Gastroesophageal sphincter (tissue), 4 donors: Measurements from ENCODE around the gene VWA8. TPM values are rescaled to one million over a fixed set of nuclear protein-coding genes. Genes with fewer than 3 reads are reported as not detected.
A peak's percentile ranks its signal among the peaks of the same experiment; 100 is the strongest.

Experiments used
- ATAC-seq: fragments of 150-250 bp; one replicate; pipeline ENCODE4 v1.9.1; 2016; ENCODE audit warnings: mild to moderate bottlenecking, moderate library complexity
- H3K27ac ChIP-seq, 4 donors: fragments of 200-600 bp; sonication (generic) in 3 of 4; 1 replicate in 3 of 4; 2 replicates in 1 of 4; pipeline ENCODE4 v1.5.1; 2016 to 2019
- H3K27me3 ChIP-seq: fragments of 200-600 bp; sonication (generic); one replicate; pipeline ENCODE4 v1.5.1; 2019
- H3K36me3 ChIP-seq, 2 donors: fragments of 200-600 bp; sonication (generic); one replicate each; pipeline ENCODE4 v1.5.1; 2019; ENCODE audit warnings: control low read depth in 1 of 2
- H3K4me1 ChIP-seq, 3 donors: fragments of 200-600 bp; sonication (generic); 1 replicate in 2 of 3; 2 replicates in 1 of 3; pipeline ENCODE4 v1.5.1; 2016 to 2019; ENCODE audit warnings: control low read depth in 2 of 3
- H3K4me3 ChIP-seq, 2 donors: fragments of 200-600 bp; sonication (generic); one replicate each; pipeline ENCODE4 v1.5.1; 2019; ENCODE audit warnings: mild to moderate bottlenecking in 1 of 2, moderate library complexity in 1 of 2
- H3K9me3 ChIP-seq, 3 donors: fragments of 200-600 bp; sonication (generic); one replicate each; pipeline ENCODE4 v1.5.1; 2017 to 2019; ENCODE audit warnings: control low read depth in 2 of 3
- CTCF ChIP-seq, 4 experiments: fragments of 200-600 bp in 2 of 4; fragments of 450-650 bp in 2 of 4; sonication (generic) in 1 of 4; IDR thresholded peaks; one replicate each; pipeline ENCODE4 v1.5.1; 2017 to 2019; ENCODE audit warnings: antibody characterized with exemption in 4 of 4, mild to moderate bottlenecking in 2 of 4, moderate library complexity in 2 of 4
- EP300 ChIP-seq: sonication (generic); formaldehyde crosslinking; IDR thresholded peaks from one replicate; pipeline ENCODE4 v1.6.1; 2017; ENCODE audit warnings: antibody characterized with exemption, mild to moderate bottlenecking
- POLR2A ChIP-seq, 2 donors: fragments of 450-650 bp; IDR thresholded peaks; one replicate each; pipeline ENCODE4 v1.6.1; 2017; ENCODE audit warnings: antibody characterized with exemption in 2 of 2, mild to moderate bottlenecking in 2 of 2, moderate library complexity in 1 of 2
- POLR2AphosphoS5 ChIP-seq: sonication (generic); formaldehyde crosslinking; IDR thresholded peaks from one replicate; pipeline ENCODE4 v1.6.1; 2017; ENCODE audit warnings: antibody characterized with exemption
- WGBS, 2 donors: methylation state at CpG; one replicate each; pipeline ENCODE4 v1.1.5; 2018; ENCODE audit warnings: low coverage in 1 of 2; 5-methylcytosine and 5-hydroxymethylcytosine counted together
- total RNA-seq, 4 donors: library from RNA; depleted of rRNA; stranded (reverse); fragments of >200 nt; gene quantifications; one replicate each; pipeline ENCODE4 v1.1.0, GENCODE V29; 2016

Gene VWA8
- total RNA-seq, 4 donors from 2014 or later: 20.3 to 34.7 (median 23.9) TPM

- ATAC-seq: no peak
- H3K9me3 ChIP-seq: no peaks in the 10 kb centered on the region
- 89 to 100% methylated on average over 3 of the region's 3 CpGs for WGBS, 2 donors
These were observed 278.1 kb downstream of the VWA8 start for GRCh38 chr13:41682766-41683165.

GRCh38 chr13:41682001-41682400, 278.9 kb downstream of the VWA8 start:
- H3K9me3 ChIP-seq: no peaks in the 10 kb centered on the region
- peaks cover 0 to 21% of the 10 kb centered on the region in 2 donors for H3K36me3 ChIP-seq
- 90 to 93% methylated on average over 2 of the region's 2 CpGs for WGBS, 2 donors
- H3K4me3 ChIP-seq: no peak overlapping the region
- H3K4me1 ChIP-seq: peaks cover 0 to 22% (median 7%) of the 10 kb centered on the region in 3 donors
- H3K27me3 ChIP-seq: no peaks in the 10 kb centered on the region
- TF ChIP-seq POLR2A (IDR thresholded peaks at IDR 0.05) (no peak), EP300 (no peak), POLR2AphosphoS5 (no peak), CTCF (IDR thresholded peaks at IDR 0.05) (no peak)
- H3K27ac ChIP-seq: no peak overlapping the region
- ATAC-seq: no peak

More at GRCh38 chr13:41682766-41683165, 278.1 kb downstream of the VWA8 start:
- Histone ChIP-seq H3K4me1 (peaks cover 0 to 21% (median 7%) of the 10 kb centered on the region in 3 donors), H3K4me3 (no peak overlapping the region), H3K27me3 (no peaks in the 10 kb centered on the region), H3K27ac (no peak overlapping the region), H3K36me3 (peaks cover 0 to 21% of the 10 kb centered on the region in 2 donors)
- no peak for TF ChIP-seq EP300
- no peak for TF ChIP-seq CTCF (IDR thresholded peaks at IDR 0.05)
- no peak for TF ChIP-seq POLR2A (IDR thresholded peaks at IDR 0.05)
- no peak for TF ChIP-seq POLR2AphosphoS5

- no peak for TF ChIP-seq EP300
- no peak for TF ChIP-seq POLR2A (IDR thresholded peaks at IDR 0.05)
- no peak for TF ChIP-seq CTCF (IDR thresholded peaks at IDR 0.05)
- TF ChIP-seq POLR2AphosphoS5: no peak
- Histone ChIP-seq H3K9me3 (no peaks in the 10 kb centered on the region), H3K27me3 (no peaks in the 10 kb centered on the region), H3K27ac (no peak overlapping the region), H3K36me3 (peaks cover 0 to 21% of the 10 kb centered on the region in 2 donors), H3K4me1 (peaks cover 0 to 22% (median 7%) of the 10 kb centered on the region in 3 donors), H3K4me3 (no peak overlapping the region)
- 90 to 92% methylated on average over 3 of the region's 3 CpGs for WGBS, 2 donors
- no peak for ATAC-seq
These were observed 279.3 kb downstream of the VWA8 start for GRCh38 chr13:41681587-41681986.

- Histone ChIP-seq H3K36me3 (peaks cover 0 to 21% of the 10 kb centered on the region in 2 donors), H3K27me3 (no peaks in the 10 kb centered on the region), H3K27ac (no peak overlapping the region), H3K9me3 (no peaks in the 10 kb centered on the region), H3K4me1 (peaks cover 0 to 22% (median 7%) of the 10 kb centered on the region in 3 donors), H3K4me3 (no peak overlapping the region)
- ATAC-seq: no peak
- 92 to 93% methylated on average over 2 of the region's 2 CpGs for WGBS, 2 donors
- no peak for TF ChIP-seq EP300
- TF ChIP-seq CTCF (IDR thresholded peaks at IDR 0.05): no peak
- no peak for TF ChIP-seq POLR2A (IDR thresholded peaks at IDR 0.05)
- no peak for TF ChIP-seq POLR2AphosphoS5
These were observed 280.0 kb downstream of the VWA8 start for GRCh38 chr13:41680900-41681299.

GRCh38 chr13:41678848-41679247, 282.1 kb downstream of the VWA8 start:
- Histone ChIP-seq H3K36me3 (peaks cover 0 to 10% of the 10 kb centered on the region in 2 donors), H3K9me3 (no peaks in the 10 kb centered on the region), H3K4me3 (no peak overlapping the region), H3K27me3 (no peaks in the 10 kb centered on the region), H3K4me1 (peaks cover 0 to 22% (median 7%) of the 10 kb centered on the region in 3 donors), H3K27ac (peak overlapping the region; percentile 53 to 69 (median 62))
- WGBS, 2 donors: 13 to 16% methylated on average over 1 of the region's 1 CpG
- TF ChIP-seq POLR2A (IDR thresholded peaks at IDR 0.05) (no peak), CTCF (IDR thresholded peaks at IDR 0.05) (no peak), POLR2AphosphoS5 (peak; percentile 30), EP300 (no peak)
- no peak for ATAC-seq
